Astrocyte (in vitro differentiated cells and primary cell): ENCODE measurements around the gene SNX8. TPM values are rescaled to one million over a fixed set of nuclear protein-coding genes. Genes with fewer than 3 reads are reported as not detected.

Experiments
- DNase-seq: peaks from one replicate; pipeline ENCODE4 v3.0.0-alpha.2; 2010; ENCODE audit warnings: low read depth
- FAIRE-seq: peaks from 2 replicates; lab custom pipeline; 2011; peaks lifted over from hg19 to GRCh38; lab: Jason Lieb, UNC
- H2AFZ ChIP-seq: 2 replicates; pipeline ENCODE4 v1.6.0; 2012; ENCODE audit warnings: low read depth, low read length, inconsistent platforms
- H3K27ac ChIP-seq: 2 replicates; pipeline ENCODE4 v1.5.1; 2011; ENCODE audit warnings: low read depth, low read length, inconsistent platforms
- H3K27me3 ChIP-seq: 2 replicates; pipeline ENCODE4 v1.6.0; 2011; ENCODE audit warnings: low read length, inconsistent platforms; ENCODE audit not compliant: insufficient read depth
- H3K36me3 ChIP-seq: 2 replicates; pipeline ENCODE4 v1.5.1; 2011; ENCODE audit warnings: low read length, inconsistent platforms; ENCODE audit not compliant: insufficient read depth
- H3K4me1 ChIP-seq: 2 replicates; pipeline ENCODE4 v1.5.1; 2011; ENCODE audit warnings: low read length, inconsistent platforms; ENCODE audit not compliant: insufficient read depth
- H3K4me2 ChIP-seq: 2 replicates; pipeline ENCODE4 v1.6.0; 2012; ENCODE audit warnings: low read length, inconsistent platforms
- H3K4me3 ChIP-seq: 2 replicates; pipeline ENCODE4 v1.5.1; 2011; ENCODE audit warnings: low read depth, mild to moderate bottlenecking, low read length, inconsistent platforms; ENCODE audit not compliant: insufficient read depth
- H3K79me2 ChIP-seq: 2 replicates; pipeline ENCODE4 v1.6.0; 2012; ENCODE audit warnings: mild to moderate bottlenecking, low read length, inconsistent platforms; ENCODE audit not compliant: insufficient read depth
- H3K9ac ChIP-seq: 2 replicates; pipeline ENCODE4 v1.6.0; 2012; ENCODE audit warnings: mild to moderate bottlenecking, low read length, inconsistent platforms
- H3K9me3 ChIP-seq: 2 replicates; pipeline ENCODE4 v1.5.1; 2012; ENCODE audit warnings: low read depth, mild to moderate bottlenecking, low read length, inconsistent platforms; ENCODE audit not compliant: insufficient read depth
- H4K20me1 ChIP-seq: 2 replicates; pipeline ENCODE4 v1.6.0; 2012; ENCODE audit warnings: low read length, inconsistent platforms; ENCODE audit not compliant: insufficient read depth
- H3K27ac Mint-ChIP-seq: one replicate; pipeline ENCODE4 v1.8.0; 2021; ENCODE audit warnings: mild to moderate bottlenecking, mixed read lengths; ENCODE audit not compliant: unreplicated experiment
- H3K27me3 Mint-ChIP-seq: one replicate; pipeline ENCODE4 v1.8.0; 2021; ENCODE audit warnings: low read depth, mixed read lengths; ENCODE audit not compliant: unreplicated experiment
- H3K36me3 Mint-ChIP-seq: one replicate; pipeline ENCODE4 v1.8.0; 2021; ENCODE audit warnings: low read depth, mixed read lengths; ENCODE audit not compliant: unreplicated experiment
- H3K4me1 Mint-ChIP-seq: one replicate; pipeline ENCODE4 v1.8.0; 2021; ENCODE audit warnings: low read depth, mixed read lengths; ENCODE audit not compliant: unreplicated experiment
- H3K4me3 Mint-ChIP-seq: one replicate; pipeline ENCODE4 v1.8.0; 2021; ENCODE audit warnings: mild to moderate bottlenecking, moderate library complexity, mixed read lengths; ENCODE audit not compliant: unreplicated experiment
- H3K9me3 Mint-ChIP-seq: one replicate; pipeline ENCODE4 v1.8.0; 2021; ENCODE audit warnings: mild to moderate bottlenecking, mixed read lengths; ENCODE audit not compliant: unreplicated experiment
- EZH2 ChIP-seq: IDR thresholded peaks from 2 replicates; pipeline ENCODE4 v1.6.1; 2012; ENCODE audit warnings: mild to moderate bottlenecking, low read length, inconsistent platforms; ENCODE audit not compliant: insufficient read depth
- total RNA-seq: library from RNA; stranded (reverse); gene quantifications from 2 replicates; pipeline ENCODE4 v1.2.1, GENCODE V29; 2021
- TF ChIP-seq, protein P1 (sequence below): IDR thresholded peaks from 2 replicates; pipeline ENCODE4 v1.5.1; 2011; ENCODE audit warnings: low read depth, mild to moderate bottlenecking, inconsistent platforms, low read length, moderate library complexity; ENCODE audit not compliant: insufficient read depth

Gene SNX8
- total RNA-seq, 1 donor from 2014 or later = 28.9 TPM

DNA sequence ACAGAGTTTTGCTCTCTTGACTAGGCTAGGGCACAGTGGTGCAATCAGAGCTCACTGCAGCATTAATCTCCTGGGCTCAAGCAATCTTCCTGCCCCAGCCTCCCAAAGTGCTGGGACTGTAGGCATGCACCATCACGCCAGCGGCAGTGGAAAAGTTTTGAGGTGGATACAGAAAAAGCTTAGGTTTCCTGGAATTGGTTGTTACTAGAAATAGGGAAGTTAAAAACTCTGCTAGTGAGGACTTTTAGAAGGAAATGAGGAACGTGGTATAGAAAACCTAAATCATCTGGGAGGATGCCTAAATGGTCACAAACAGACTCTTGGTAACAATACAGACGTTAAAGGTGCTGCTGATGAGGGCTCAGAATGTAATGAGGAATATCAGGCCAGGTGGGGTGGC is 10.9 kb upstream of the SNX8 start:
- Histone ChIP-seq H3K27me3 (no peaks in the 10 kb centered on the region), H3K79me2 (no peaks in the 10 kb centered on the region), H3K4me2 (no peak overlapping the region), H3K36me3 (no peaks in the 10 kb centered on the region), H3K27ac (no peak overlapping the region), H3K9me3 (no peaks in the 10 kb centered on the region), H3K4me1 (peaks cover 3% of the 10 kb centered on the region), H3K9ac (no peak overlapping the region), H2AFZ (no peak overlapping the region), H3K4me3 (no peak overlapping the region), H4K20me1 (no peaks in the 10 kb centered on the region)
- H3K27ac Mint-ChIP-seq = no peak overlapping the region
- no peaks in the 10 kb centered on the region for H3K4me1 Mint-ChIP-seq
- FAIRE-seq = no peak
- H3K36me3 Mint-ChIP-seq = no peaks in the 10 kb centered on the region
- no peak for DNase-seq
- no peaks in the 10 kb centered on the region for H3K27me3 Mint-ChIP-seq
- no peaks in the 10 kb centered on the region for H3K9me3 Mint-ChIP-seq
- no peak overlapping the region for H3K4me3 Mint-ChIP-seq
- TF ChIP-seq, protein P1, sequence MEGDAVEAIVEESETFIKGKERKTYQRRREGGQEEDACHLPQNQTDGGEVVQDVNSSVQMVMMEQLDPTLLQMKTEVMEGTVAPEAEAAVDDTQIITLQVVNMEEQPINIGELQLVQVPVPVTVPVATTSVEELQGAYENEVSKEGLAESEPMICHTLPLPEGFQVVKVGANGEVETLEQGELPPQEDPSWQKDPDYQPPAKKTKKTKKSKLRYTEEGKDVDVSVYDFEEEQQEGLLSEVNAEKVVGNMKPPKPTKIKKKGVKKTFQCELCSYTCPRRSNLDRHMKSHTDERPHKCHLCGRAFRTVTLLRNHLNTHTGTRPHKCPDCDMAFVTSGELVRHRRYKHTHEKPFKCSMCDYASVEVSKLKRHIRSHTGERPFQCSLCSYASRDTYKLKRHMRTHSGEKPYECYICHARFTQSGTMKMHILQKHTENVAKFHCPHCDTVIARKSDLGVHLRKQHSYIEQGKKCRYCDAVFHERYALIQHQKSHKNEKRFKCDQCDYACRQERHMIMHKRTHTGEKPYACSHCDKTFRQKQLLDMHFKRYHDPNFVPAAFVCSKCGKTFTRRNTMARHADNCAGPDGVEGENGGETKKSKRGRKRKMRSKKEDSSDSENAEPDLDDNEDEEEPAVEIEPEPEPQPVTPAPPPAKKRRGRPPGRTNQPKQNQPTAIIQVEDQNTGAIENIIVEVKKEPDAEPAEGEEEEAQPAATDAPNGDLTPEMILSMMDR = no peak
- no peak for TF ChIP-seq EZH2

DNA sequence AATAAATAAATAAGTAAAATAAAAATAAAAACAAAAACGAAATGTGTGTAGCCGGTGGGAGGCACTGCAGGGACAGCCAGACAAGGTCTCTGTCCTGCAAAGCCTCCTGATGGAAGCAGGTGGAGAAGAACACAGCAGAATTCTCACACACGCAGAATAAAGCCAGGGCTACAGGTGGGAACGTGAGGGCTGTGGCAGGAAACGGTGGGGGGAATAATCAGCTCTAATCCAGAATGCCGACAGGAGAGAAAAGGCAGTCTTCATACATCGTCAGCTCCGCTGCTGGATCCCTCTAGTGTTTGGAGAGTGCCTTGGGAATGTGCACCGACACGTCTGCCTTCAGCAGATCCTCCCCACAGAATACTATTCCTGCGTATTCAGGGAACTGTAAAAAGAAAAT is 6.8 kb upstream of the SNX8 start:
- DNase-seq = no peak
- peaks cover 2% of the 10 kb centered on the region for H3K27me3 Mint-ChIP-seq

More for the DNA sequence above, 6.8 kb upstream of the SNX8 start:
- no peaks in the 10 kb centered on the region for H3K4me1 Mint-ChIP-seq
- H3K4me3 ChIP-seq = no peak overlapping the region
- H3K4me2 ChIP-seq = peak overlapping the region; percentile 47
- no peaks in the 10 kb centered on the region for H3K79me2 ChIP-seq
- H3K9me3 Mint-ChIP-seq = no peaks in the 10 kb centered on the region
- no peaks in the 10 kb centered on the region for H3K36me3 ChIP-seq
- no peak overlapping the region for H3K4me3 Mint-ChIP-seq
- H2AFZ ChIP-seq = peak overlapping the region; percentile 38
- H3K27ac ChIP-seq = no peak overlapping the region
- no peak overlapping the region for H3K27ac Mint-ChIP-seq
- TF ChIP-seq, protein P1 = peak; percentile 11
- no peak for TF ChIP-seq EZH2
- FAIRE-seq = no peak
- H3K4me1 ChIP-seq = peaks cover 7% of the 10 kb centered on the region
- H4K20me1 ChIP-seq = no peaks in the 10 kb centered on the region
- H3K27me3 ChIP-seq = no peaks in the 10 kb centered on the region
- H3K36me3 Mint-ChIP-seq = no peaks in the 10 kb centered on the region
- H3K9me3 ChIP-seq = no peaks in the 10 kb centered on the region
- H3K9ac ChIP-seq = no peak overlapping the region
